ENCODE results near the gene NUMBL. TPM values are rescaled to one million over a fixed set of nuclear protein-coding genes. Genes with fewer than 3 reads are reported as not detected.

Gene NUMBL
- total RNA-seq, 1 experiment from 2014 or later = 41.7 TPM

DNA sequence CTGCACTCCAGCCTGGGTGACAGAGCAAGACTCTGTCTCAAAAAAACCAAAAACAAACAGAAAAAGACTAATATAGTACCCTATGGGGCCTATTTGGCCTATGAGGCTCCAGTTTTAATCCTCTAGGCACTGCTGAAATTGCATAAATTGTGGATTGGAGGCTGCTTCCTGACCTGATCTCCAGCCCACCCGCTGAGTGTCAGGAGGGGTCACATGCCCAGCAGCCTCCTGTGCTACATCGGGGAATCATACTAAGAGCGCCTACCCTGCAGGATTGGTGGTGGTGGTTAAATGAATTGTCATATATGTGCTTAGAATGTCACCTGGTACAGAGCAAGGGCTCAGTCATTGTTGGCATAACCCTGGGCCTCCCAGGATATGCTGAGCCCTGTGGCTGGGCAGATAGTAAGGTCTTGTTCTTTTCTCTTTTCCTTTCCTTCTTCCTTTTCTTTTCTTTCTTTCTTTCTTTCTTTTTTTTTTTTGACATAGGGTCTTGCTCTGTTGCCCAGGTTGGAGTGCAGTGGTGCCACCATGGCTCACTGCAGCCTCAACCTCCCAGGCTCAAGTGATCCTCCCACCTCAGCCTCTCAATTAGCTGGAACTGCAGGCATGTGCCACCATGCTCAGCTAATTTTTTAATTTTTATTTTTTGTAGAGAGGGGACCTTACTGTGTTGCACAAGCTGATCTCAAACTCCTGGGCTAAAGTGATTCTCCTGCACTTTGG lies 58.0 kb downstream of the NUMBL start:
- H3K36me3 ChIP-seq (ENCODE audit: control insufficient read depth in 1 of 2, insufficient read depth in 2 of 2, low read length in 2 of 2) = peaks cover 4 to 9% of the 10 kb centered on the region in 2 experiments; a peak in 1 of 4 replicates
- no TSS peak for BruUV-seq (replicated peaks)
- no peak overlapping the region for H2AFZ ChIP-seq (ENCODE audit: low read depth, low read length, poor library complexity, severe bottlenecking)
- H3K4me1 ChIP-seq (ENCODE audit: control insufficient read depth in 1 of 2, insufficient read depth in 2 of 2, low read length in 2 of 2) = peaks cover 2 to 24% of the 10 kb centered on the region in 2 experiments; a peak in 2 of 4 replicates
- no peaks in the 10 kb centered on the region for H4K20me1 ChIP-seq (ENCODE audit: insufficient read depth)
- intact Hi-C loops (cut with micrococcal nuclease) = no loop called here
- H3K4me3 ChIP-seq (replicated peaks in 1 of 2; ENCODE audit: low read depth in 1 of 2, low read length in 2 of 2) = no peak overlapping the region
- no peak overlapping the region for H3K4me2 ChIP-seq (ENCODE audit: low read length)
- TF ChIP-seq ZFX (IDR thresholded peaks at IDR 0.05) (no peak), TCF7L2 (IDR thresholded peaks at IDR 0.05; ENCODE audit: borderline replicate concordance, extremely low read depth, insufficient read depth, insufficient read length) (no peak), CBX3 (IDR thresholded peaks at IDR 0.05; ENCODE audit: low read depth) (no peak), SP1 (IDR thresholded peaks at IDR 0.05; ENCODE audit: low read depth) (no peak), ELF1 (IDR thresholded peaks at IDR 0.05; ENCODE audit: borderline replicate concordance, low read depth) (no peak), EZH2 (IDR thresholded peaks at IDR 0.05) (no peak), POLR2A (IDR thresholded peaks at IDR 0.05; ENCODE audit: borderline replicate concordance, extremely low read depth, insufficient read depth, insufficient read length) (no peak), RAD21 (IDR thresholded peaks at IDR 0.05; ENCODE audit: low read depth) (no peak), YY1 (IDR thresholded peaks at IDR 0.05; ENCODE audit: extremely low read depth, insufficient replicate concordance, low read depth, low read length) (no peak), SIN3A (IDR thresholded peaks at IDR 0.05; ENCODE audit: low read depth) (no peak), JUND (IDR thresholded peaks at IDR 0.05) (no peak), SRF (IDR thresholded peaks at IDR 0.05; ENCODE audit: low read depth) (no peak), CEBPB (IDR thresholded peaks at IDR 0.05; ENCODE audit: low read depth) (no peak), EZH2phosphoT487 (IDR thresholded peaks at IDR 0.05; ENCODE audit: borderline replicate concordance) (no peak), POLR2AphosphoS5 (IDR thresholded peaks at IDR 0.05; ENCODE audit: low read depth, low read length) (no peak)
- TF ChIP-seq, protein P1, sequence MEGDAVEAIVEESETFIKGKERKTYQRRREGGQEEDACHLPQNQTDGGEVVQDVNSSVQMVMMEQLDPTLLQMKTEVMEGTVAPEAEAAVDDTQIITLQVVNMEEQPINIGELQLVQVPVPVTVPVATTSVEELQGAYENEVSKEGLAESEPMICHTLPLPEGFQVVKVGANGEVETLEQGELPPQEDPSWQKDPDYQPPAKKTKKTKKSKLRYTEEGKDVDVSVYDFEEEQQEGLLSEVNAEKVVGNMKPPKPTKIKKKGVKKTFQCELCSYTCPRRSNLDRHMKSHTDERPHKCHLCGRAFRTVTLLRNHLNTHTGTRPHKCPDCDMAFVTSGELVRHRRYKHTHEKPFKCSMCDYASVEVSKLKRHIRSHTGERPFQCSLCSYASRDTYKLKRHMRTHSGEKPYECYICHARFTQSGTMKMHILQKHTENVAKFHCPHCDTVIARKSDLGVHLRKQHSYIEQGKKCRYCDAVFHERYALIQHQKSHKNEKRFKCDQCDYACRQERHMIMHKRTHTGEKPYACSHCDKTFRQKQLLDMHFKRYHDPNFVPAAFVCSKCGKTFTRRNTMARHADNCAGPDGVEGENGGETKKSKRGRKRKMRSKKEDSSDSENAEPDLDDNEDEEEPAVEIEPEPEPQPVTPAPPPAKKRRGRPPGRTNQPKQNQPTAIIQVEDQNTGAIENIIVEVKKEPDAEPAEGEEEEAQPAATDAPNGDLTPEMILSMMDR (IDR thresholded peaks at IDR 0.05 in 2 of 3, conservative IDR thresholded peaks at IDR 0.05 in 1 of 3; ENCODE audit: borderline replicate concordance in 1 of 3, insufficient read depth in 1 of 3, low read depth in 2 of 3, low read length in 2 of 3) = no peak
- TF ChIP-seq, protein P2, sequence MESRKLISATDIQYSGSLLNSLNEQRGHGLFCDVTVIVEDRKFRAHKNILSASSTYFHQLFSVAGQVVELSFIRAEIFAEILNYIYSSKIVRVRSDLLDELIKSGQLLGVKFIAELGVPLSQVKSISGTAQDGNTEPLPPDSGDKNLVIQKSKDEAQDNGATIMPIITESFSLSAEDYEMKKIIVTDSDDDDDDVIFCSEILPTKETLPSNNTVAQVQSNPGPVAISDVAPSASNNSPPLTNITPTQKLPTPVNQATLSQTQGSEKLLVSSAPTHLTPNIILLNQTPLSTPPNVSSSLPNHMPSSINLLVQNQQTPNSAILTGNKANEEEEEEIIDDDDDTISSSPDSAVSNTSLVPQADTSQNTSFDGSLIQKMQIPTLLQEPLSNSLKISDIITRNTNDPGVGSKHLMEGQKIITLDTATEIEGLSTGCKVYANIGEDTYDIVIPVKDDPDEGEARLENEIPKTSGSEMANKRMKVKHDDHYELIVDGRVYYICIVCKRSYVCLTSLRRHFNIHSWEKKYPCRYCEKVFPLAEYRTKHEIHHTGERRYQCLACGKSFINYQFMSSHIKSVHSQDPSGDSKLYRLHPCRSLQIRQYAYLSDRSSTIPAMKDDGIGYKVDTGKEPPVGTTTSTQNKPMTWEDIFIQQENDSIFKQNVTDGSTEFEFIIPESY (IDR thresholded peaks at IDR 0.05; ENCODE audit: extremely low read depth, insufficient replicate concordance, low read length) = no peak
- TF ChIP-seq, protein P3, sequence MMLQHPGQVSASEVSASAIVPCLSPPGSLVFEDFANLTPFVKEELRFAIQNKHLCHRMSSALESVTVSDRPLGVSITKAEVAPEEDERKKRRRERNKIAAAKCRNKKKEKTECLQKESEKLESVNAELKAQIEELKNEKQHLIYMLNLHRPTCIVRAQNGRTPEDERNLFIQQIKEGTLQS (IDR thresholded peaks at IDR 0.05) = no peak
- TF ChIP-seq, protein P4, sequence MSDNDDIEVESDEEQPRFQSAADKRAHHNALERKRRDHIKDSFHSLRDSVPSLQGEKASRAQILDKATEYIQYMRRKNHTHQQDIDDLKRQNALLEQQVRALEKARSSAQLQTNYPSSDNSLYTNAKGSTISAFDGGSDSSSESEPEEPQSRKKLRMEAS (IDR thresholded peaks at IDR 0.05) = no peak
- DNase-seq (ENCODE audit: low read depth, low spot score) = no peak
- RAD21 ChIA-PET (ENCODE audit: low non-redundant PET in 1 of 2, low total read pairs in 2 of 2, uncharacterized antibody in 2 of 2, unreplicated experiment in 2 of 2) = no interaction called here
- POLR2A ChIA-PET = interaction anchor here (0.7 kb wide), 1 partner anchor 12 kb away, joined by 3 read pairs; no protein-coding TSS in a partner anchor
- H3K9me3 ChIP-seq (ENCODE audit: control insufficient read depth in 1 of 2, insufficient read depth in 1 of 2, low read depth in 1 of 2, low read length in 2 of 2) = no peaks in the 10 kb centered on the region
- no peak for ATAC-seq
- H3K9me2 ChIP-seq (ENCODE audit: insufficient read depth) = no peaks in the 10 kb centered on the region
- no peaks in the 10 kb centered on the region for H3K27me3 ChIP-seq (ENCODE audit: insufficient read depth, low read length)
- H3K27ac ChIP-seq (ENCODE audit: low read depth, low read length) = no peak overlapping the region
- no peaks in the 10 kb centered on the region for H3K79me2 ChIP-seq (ENCODE audit: insufficient read depth, low read length)
- CTCF ChIA-PET = interaction anchor here (4.2 kb wide), 1 partner anchor 13 kb away, joined by 50 read pairs; no protein-coding TSS in a partner anchor
- H3K9ac ChIP-seq (ENCODE audit: low read length) = no peak overlapping the region

All from HCT116 (cell line).